ENCODE results near the gene TSPYL6.
"Not testable (repeated sequence)": the region's sequence is repeated elsewhere in the genome, so short reads cannot be mapped to it uniquely, and the experiment has no call there.

DNA sequence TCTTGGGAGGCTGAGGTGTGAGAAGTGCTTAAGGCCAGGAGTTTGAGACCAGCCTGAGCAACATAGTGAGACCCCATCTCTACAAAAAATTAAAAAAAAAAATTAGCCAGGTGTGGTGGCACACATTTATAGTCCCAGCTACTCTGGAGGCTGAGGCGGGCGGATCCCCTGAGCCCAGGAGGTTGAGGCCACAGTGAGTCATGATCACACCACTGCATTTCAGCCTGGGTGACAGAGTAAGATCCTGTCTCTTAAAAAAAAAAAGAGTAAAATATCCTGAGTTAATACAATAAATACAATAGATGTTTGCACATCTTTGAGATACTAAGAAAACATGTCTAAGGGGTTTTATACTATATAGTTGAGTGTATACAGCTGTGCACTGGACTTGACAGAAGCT, 38.6 kb upstream of the TSPYL6 start:
- TF ChIP-seq, protein P1, sequence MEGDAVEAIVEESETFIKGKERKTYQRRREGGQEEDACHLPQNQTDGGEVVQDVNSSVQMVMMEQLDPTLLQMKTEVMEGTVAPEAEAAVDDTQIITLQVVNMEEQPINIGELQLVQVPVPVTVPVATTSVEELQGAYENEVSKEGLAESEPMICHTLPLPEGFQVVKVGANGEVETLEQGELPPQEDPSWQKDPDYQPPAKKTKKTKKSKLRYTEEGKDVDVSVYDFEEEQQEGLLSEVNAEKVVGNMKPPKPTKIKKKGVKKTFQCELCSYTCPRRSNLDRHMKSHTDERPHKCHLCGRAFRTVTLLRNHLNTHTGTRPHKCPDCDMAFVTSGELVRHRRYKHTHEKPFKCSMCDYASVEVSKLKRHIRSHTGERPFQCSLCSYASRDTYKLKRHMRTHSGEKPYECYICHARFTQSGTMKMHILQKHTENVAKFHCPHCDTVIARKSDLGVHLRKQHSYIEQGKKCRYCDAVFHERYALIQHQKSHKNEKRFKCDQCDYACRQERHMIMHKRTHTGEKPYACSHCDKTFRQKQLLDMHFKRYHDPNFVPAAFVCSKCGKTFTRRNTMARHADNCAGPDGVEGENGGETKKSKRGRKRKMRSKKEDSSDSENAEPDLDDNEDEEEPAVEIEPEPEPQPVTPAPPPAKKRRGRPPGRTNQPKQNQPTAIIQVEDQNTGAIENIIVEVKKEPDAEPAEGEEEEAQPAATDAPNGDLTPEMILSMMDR (IDR thresholded peaks at IDR 0.05): not testable (repeated sequence)
- not testable (repeated sequence) for TF ChIP-seq POLR2A (IDR thresholded peaks at IDR 0.05)
